BJ (cell line): ENCODE measurements around the gene CCDC61. TPM values are rescaled to one million over a fixed set of nuclear protein-coding genes. Genes with fewer than 3 reads are reported as not detected.

ENCODE experiments used
- CTCF ChIA-PET: fragments of 350-600 bp; formaldehyde crosslinking; extraction: SDS; loops from one replicate; lab custom pipeline; 2021; ENCODE audit warnings: antibody characterized with exemption, inconsistent platforms; lab: Yijun Ruan, JAX
- POLR2A ChIA-PET: fragments of 300-600 bp; sonication (Branson Sonifier 250); formaldehyde crosslinking; extraction: SDS; loops from one replicate; lab custom pipeline; 2021; ENCODE audit warnings: antibody characterized with exemption; lab: Charles Lee
- DNase-seq: peaks from one replicate; pipeline ENCODE4 v3.0.0-alpha.2; 2011; ENCODE audit warnings: low read depth
- H3K27me3 ChIP-seq: 2 replicates; pipeline ENCODE4 v1.6.0; 2011; ENCODE audit warnings: low read length; ENCODE audit not compliant: control insufficient read depth, insufficient read depth
- H3K36me3 ChIP-seq: 2 replicates; pipeline ENCODE4 v1.5.1; 2011; ENCODE audit warnings: low read length; ENCODE audit not compliant: control insufficient read depth, insufficient read depth
- H3K4me3 ChIP-seq: 2 replicates; pipeline ENCODE4 v1.5.1; 2011; ENCODE audit warnings: low read depth, mild to moderate bottlenecking, control low read depth, low read length
- CTCF ChIP-seq: IDR thresholded peaks from 2 replicates; pipeline ENCODE4 v1.5.1; 2011; ENCODE audit warnings: low read depth, mild to moderate bottlenecking, control low read depth, inconsistent platforms, low read length, moderate library complexity; ENCODE audit not compliant: insufficient read depth
- polyA plus RNA-seq: library from polyadenylated mRNA; depleted of rRNA; stranded (reverse); fragments of >200 nt; gene quantifications from 2 replicates; pipeline ENCODE4 v1.2.3, GENCODE V29; 2011

The CCDC61 gene
- polyA plus RNA-seq, 1 experiment: 8.4 TPM

- H3K36me3 ChIP-seq: peaks cover 1% of the 10 kb centered on the region
- ChIA-PET CTCF (interaction anchor here (1.1 to 4.8 kb wide), 4 partner anchors 7 to 57 kb away, joined by 3 to 38 read pairs (median 19); no protein-coding TSS in a partner anchor), POLR2A (no interaction called here)
- DNase-seq: no peak
- no peak for TF ChIP-seq CTCF
- no peak overlapping the region for H3K4me3 ChIP-seq
- peaks cover 4% of the 10 kb centered on the region for H3K27me3 ChIP-seq
These were observed 25.5 kb downstream of the CCDC61 start for GRCh38 chr19:46020819-46021125.

GRCh38 chr19:46021531-46022041, 26.3 kb downstream of the CCDC61 start:
- Histone ChIP-seq H3K4me3 (no peak overlapping the region), H3K27me3 (peaks cover 4% of the 10 kb centered on the region), H3K36me3 (peaks cover 1% of the 10 kb centered on the region)
- TF ChIP-seq CTCF: no peak
- ChIA-PET CTCF (interaction anchor here (1.1 to 4.8 kb wide), 3 partner anchors 10 to 243 kb away, joined by 3 to 33 read pairs (median 4); no protein-coding TSS in a partner anchor), POLR2A (no interaction called here)
- no peak for DNase-seq

DNA sequence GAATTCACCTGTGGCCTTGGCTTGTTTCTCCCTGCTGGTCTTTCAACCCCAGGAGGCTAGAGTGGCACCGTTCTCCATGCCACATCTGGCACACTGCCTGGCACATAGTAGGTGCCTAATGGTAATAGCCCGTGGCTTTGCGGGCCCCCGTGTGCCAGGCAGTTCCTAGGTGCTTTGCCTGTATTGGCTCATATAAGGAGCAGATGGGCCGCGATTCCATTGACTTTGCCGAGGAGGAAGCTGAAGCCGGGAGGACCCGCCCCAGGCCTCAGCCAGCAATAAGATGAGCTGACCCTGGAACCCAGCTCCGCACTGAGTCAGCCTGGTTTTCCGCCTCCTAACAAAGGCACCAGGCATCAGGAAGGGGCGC, 26.8 kb downstream of the CCDC61 start:
- Histone ChIP-seq H3K4me3 (no peak overlapping the region), H3K36me3 (peaks cover 1% of the 10 kb centered on the region), H3K27me3 (peaks cover 4% of the 10 kb centered on the region)
- TF ChIP-seq CTCF: no peak
- DNase-seq: no peak
- POLR2A ChIA-PET: no interaction called here
- CTCF ChIA-PET: interaction anchor here (1.2 to 4.8 kb wide), 2 partner anchors 55 to 243 kb away, joined by 4 to 33 read pairs; no protein-coding TSS in a partner anchor

DNA sequence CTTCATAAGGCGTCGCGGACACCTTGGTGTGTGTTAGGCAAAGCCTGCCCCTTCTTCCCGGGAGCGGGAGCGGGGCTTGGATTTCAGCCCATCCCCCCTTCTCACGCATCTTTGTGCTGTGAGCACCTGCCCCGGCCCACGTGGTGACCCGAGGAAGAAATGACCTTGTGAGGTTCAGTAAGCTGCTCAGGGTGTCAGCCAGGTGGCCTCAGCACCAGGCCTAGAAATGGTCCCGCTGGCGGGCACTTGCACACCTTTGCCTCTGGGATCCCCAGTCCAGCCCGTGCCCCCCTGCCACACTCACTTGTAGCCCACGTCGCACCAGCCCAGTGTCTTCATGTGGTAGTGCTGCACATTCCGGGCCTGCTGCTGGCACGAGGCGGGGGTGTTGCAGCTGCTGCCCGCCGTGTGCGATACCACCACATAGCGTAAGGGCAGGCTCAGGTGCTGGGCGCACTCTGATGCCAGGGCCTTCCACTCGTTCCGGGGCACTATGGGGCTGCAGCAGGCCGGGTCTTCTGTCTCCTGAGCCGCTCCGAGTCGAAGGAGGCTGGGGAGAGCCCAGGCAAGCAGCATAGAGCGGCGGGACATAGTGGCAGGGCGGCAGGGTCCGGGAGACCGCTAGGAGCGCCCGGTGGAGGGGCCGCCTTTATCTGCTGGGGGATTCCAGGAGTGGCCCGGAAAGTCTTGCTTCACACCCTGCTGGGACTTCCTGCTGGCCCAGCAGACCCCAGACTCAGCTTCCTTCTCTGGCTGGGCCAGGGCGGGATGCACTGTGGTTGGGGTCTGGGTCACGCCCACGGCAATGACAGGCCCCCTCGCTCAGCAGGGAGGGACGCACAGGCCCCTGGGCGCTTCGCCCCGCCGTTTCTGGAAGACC, 27.4 kb downstream of the CCDC61 start, which contains the start of gene PGLYRP1:
Gene PGLYRP1, minus strand, starts transcription at position 623 of the 880 bp plus-strand sequence. Its CDS starts 32 bp downstream, at position 591.
- TF ChIP-seq CTCF: no peak
- peaks cover 4% of the 10 kb centered on the region for H3K27me3 ChIP-seq
- no peak for DNase-seq
- no peak within 1 kb of the TSS for H3K4me3 ChIP-seq
- H3K36me3 ChIP-seq: no peaks in the 10 kb centered on the region; the same call in 1 of the 2 replicates
- ChIA-PET CTCF (interaction anchor here (1.2 to 7.7 kb wide), 3 partner anchors 55 to 242 kb away, joined by 4 to 212 read pairs (median 33); no protein-coding TSS in a partner anchor), POLR2A (no interaction called here)

GRCh38 chr19:46023311-46023779, 28.1 kb downstream of the CCDC61 start:
- peaks cover 4% of the 10 kb centered on the region for H3K27me3 ChIP-seq
- CTCF ChIA-PET: interaction anchor here (7.1 to 7.7 kb wide), 2 partner anchors 56 to 243 kb away, joined by 84 to 212 read pairs; no protein-coding TSS in a partner anchor
- TF ChIP-seq CTCF: no peak
- no peak for DNase-seq
- H3K4me3 ChIP-seq: no peak overlapping the region
- no peaks in the 10 kb centered on the region; the same call in 1 of the 2 replicates for H3K36me3 ChIP-seq
- POLR2A ChIA-PET: no interaction called here
